GDM1 (cell line): ENCODE data around the gene PRIM2.
"Not testable (repeated sequence)": the region's sequence is repeated elsewhere in the genome, so short reads cannot be mapped to it uniquely, and the experiment has no call there.

Source experiments
- DNase-seq: peaks from one replicate; lab custom pipeline; 2025; lab: John Stamatoyannopoulos, UW

PRIM2 gene

GRCh38 chr6:57368965-57369731, 51.7 kb downstream of the PRIM2 start:
- DNase-seq, result not testable (repeated sequence)

GRCh38 chr6:57371779-57372178, 54.3 kb downstream of the PRIM2 start:
- DNase-seq, result not testable (repeated sequence)

- DNase-seq, result not testable (repeated sequence)
These were observed 57.3 kb downstream of the PRIM2 start for GRCh38 chr6:57374764-57375163.

GRCh38 chr6:57376083-57376482, 58.7 kb downstream of the PRIM2 start:
- not testable (repeated sequence) for DNase-seq

GRCh38 chr6:57389038-57389592, 71.7 kb downstream of the PRIM2 start:
- DNase-seq, result not testable (repeated sequence)

- DNase-seq, result not testable (repeated sequence)
These were observed 73.4 kb downstream of the PRIM2 start for GRCh38 chr6:57390818-57391217.

GRCh38 chr6:57392047-57392446, 74.6 kb downstream of the PRIM2 start:
- DNase-seq, result not testable (repeated sequence)

- not testable (repeated sequence) for DNase-seq
These were observed 101.9 kb downstream of the PRIM2 start for GRCh38 chr6:57419341-57419740.

- no peak for DNase-seq
These were observed 104.1 kb downstream of the PRIM2 start for GRCh38 chr6:57421503-57421902.

- no peak for DNase-seq
These were observed 106.0 kb downstream of the PRIM2 start for GRCh38 chr6:57423468-57423867.

GRCh38 chr6:57431742-57432141, 114.3 kb downstream of the PRIM2 start:
- DNase-seq, result not testable (repeated sequence)

GRCh38 chr6:57432157-57432556, 114.7 kb downstream of the PRIM2 start:
- no peak for DNase-seq

GRCh38 chr6:57432919-57433684, 115.7 kb downstream of the PRIM2 start:
- no peak for DNase-seq

- not testable (repeated sequence) for DNase-seq
These were observed 116.4 kb downstream of the PRIM2 start for GRCh38 chr6:57433790-57434189.

GRCh38 chr6:57434944-57435343, 117.5 kb downstream of the PRIM2 start:
- DNase-seq, result no peak

GRCh38 chr6:57435475-57436160, 118.2 kb downstream of the PRIM2 start:
- DNase-seq, result no peak

GRCh38 chr6:57440735-57441134, 123.3 kb downstream of the PRIM2 start:
- not testable (repeated sequence) for DNase-seq

GRCh38 chr6:57442133-57442532, 124.7 kb downstream of the PRIM2 start:
- not testable (repeated sequence) for DNase-seq

GRCh38 chr6:57443181-57443580, 125.8 kb downstream of the PRIM2 start:
- not testable (repeated sequence) for DNase-seq

GRCh38 chr6:57444787-57445186, 127.4 kb downstream of the PRIM2 start:
- not testable (repeated sequence) for DNase-seq

GRCh38 chr6:57445379-57445778, 127.9 kb downstream of the PRIM2 start:
- DNase-seq, result not testable (repeated sequence)
